ENCODE results near the gene PIK3C2B. TPM values are rescaled to one million over a fixed set of nuclear protein-coding genes. Genes with fewer than 3 reads are reported as not detected.
A peak's percentile ranks its signal among the peaks of the same experiment; 100 is the strongest.
"Not testable (repeated sequence)": the region's sequence is repeated elsewhere in the genome, so short reads cannot be mapped to it uniquely, and the experiment has no call there.

Gene PIK3C2B
- total and polyA plus RNA-seq, 5 donors from 2014 or later: 0.90 to 39.5 (median 1.9) TPM

DNA sequence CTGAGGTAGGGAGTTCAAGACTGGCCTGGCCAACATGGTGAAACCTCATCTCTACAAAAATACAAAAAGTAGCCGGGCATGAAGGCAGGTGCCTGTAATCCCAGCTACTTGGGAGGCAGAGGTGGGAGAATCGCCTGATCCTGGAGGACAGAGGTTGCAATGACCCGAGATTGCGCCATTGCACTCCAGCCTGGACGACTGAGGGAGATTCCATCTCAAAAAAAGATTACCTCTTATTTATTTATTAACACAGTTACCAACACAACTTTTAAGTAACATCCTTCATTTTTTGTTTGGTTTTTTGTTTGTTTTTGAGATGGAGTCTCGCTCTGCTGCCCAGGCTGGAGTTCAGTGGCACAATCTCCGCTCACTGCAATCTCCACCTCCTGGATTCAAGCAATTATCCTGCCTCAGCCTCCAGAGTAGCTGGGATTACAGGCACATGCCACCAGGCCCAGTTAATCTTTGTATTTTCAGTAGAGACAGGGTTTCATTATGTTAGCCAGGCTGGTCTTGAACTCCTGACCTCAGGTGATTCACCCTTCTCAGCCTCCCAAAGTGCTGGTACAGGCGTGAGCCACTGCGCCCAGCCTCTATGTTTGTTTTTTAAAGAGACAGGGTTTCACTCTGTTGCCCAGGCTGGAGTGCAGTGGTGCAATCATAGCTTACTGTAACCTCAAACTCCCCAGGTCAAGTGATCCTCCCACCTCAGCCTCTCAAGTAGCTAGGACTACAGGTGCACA, 7.9 kb downstream of the PIK3C2B start:
- DNase-seq; H3K4me3 Mint-ChIP-seq; H3K27ac ChIP-seq (ENCODE audit: insufficient read depth, low read length, poor library complexity, severe bottlenecking); ATAC-seq (ENCODE audit: low read depth in 2 of 2); H3K9me3 ChIP-seq (ENCODE audit: control insufficient read depth in 2 of 2, low read length in 2 of 2); H3K4me3 ChIP-seq (ENCODE audit: low read depth, low read length); H3K4me1 ChIP-seq (ENCODE audit: control insufficient read depth, insufficient read depth, low read length, poor library complexity, severe bottlenecking); H3K27me3 Mint-ChIP-seq; H3K27me3 ChIP-seq (ENCODE audit: control insufficient read depth, insufficient read depth, low read length); H3K27ac Mint-ChIP-seq; H3K36me3 ChIP-seq (ENCODE audit: control insufficient read depth, insufficient read depth, low read length); H3K9me3 Mint-ChIP-seq: not testable (repeated sequence)
- Mint-ChIP-seq H3K36me3 (peaks cover 17% of the 10 kb centered on the region), H3K4me1 (peaks cover 5 to 18% (median 16%) of the 10 kb centered on the region in 4 donors)

- Mint-ChIP-seq H3K36me3 (peaks cover 22% of the 10 kb centered on the region), H3K4me3 (no peak overlapping the region)
Measured at GRCh38 chr1:204483791-204484190, 10.8 kb downstream of the PIK3C2B start.

GRCh38 chr1:204480515-204480914, 14.1 kb downstream of the PIK3C2B start:
- Histone ChIP-seq H3K27me3 (ENCODE audit: control insufficient read depth, insufficient read depth, low read length) (no peaks in the 10 kb centered on the region), H3K4me3 (ENCODE audit: low read depth, low read length) (no peak overlapping the region), H3K4me1 (ENCODE audit: control insufficient read depth, insufficient read depth, low read length, poor library complexity, severe bottlenecking) (peaks cover 2% of the 10 kb centered on the region), H3K36me3 (ENCODE audit: control insufficient read depth, insufficient read depth, low read length) (peaks cover 3% of the 10 kb centered on the region), H3K9me3 (ENCODE audit: control insufficient read depth in 2 of 2, low read length in 2 of 2) (no peaks in the 10 kb centered on the region), H3K27ac (ENCODE audit: insufficient read depth, low read length, poor library complexity, severe bottlenecking) (no peak overlapping the region)
- Mint-ChIP-seq H3K9me3 (no peaks in the 10 kb centered on the region), H3K27ac (no peak overlapping the region), H3K27me3 (no peaks in the 10 kb centered on the region), H3K36me3 (peaks cover 27% of the 10 kb centered on the region), H3K4me1 (peaks cover 13 to 37% (median 23%) of the 10 kb centered on the region in 4 donors), H3K4me3 (no peak overlapping the region)
- DNase-seq (no peak), ATAC-seq (ENCODE audit: low read depth in 2 of 2) (no peak)

More at GRCh38 chr1:204483791-204484190, 10.8 kb downstream of the PIK3C2B start:
- ATAC-seq (ENCODE audit: low read depth in 2 of 2): no peak
- H3K36me3 ChIP-seq (ENCODE audit: control insufficient read depth, insufficient read depth, low read length): no peaks in the 10 kb centered on the region
- no peak for DNase-seq
- H3K4me3 ChIP-seq (ENCODE audit: low read depth, low read length): no peak overlapping the region
- peaks cover 7 to 25% (median 20%) of the 10 kb centered on the region in 4 donors for H3K4me1 Mint-ChIP-seq
- no peak overlapping the region for H3K27ac ChIP-seq (ENCODE audit: insufficient read depth, low read length, poor library complexity, severe bottlenecking)
- H3K27ac Mint-ChIP-seq: no peak overlapping the region
- no peaks in the 10 kb centered on the region for H3K9me3 ChIP-seq (ENCODE audit: control insufficient read depth in 2 of 2, low read length in 2 of 2)
- no peaks in the 10 kb centered on the region for H3K9me3 Mint-ChIP-seq
- H3K4me1 ChIP-seq (ENCODE audit: control insufficient read depth, insufficient read depth, low read length, poor library complexity, severe bottlenecking): peaks cover 2% of the 10 kb centered on the region
- H3K27me3 ChIP-seq (ENCODE audit: control insufficient read depth, insufficient read depth, low read length): no peaks in the 10 kb centered on the region
- H3K27me3 Mint-ChIP-seq: no peaks in the 10 kb centered on the region

- Histone ChIP-seq H3K36me3 (ENCODE audit: control insufficient read depth, insufficient read depth, low read length) (peaks cover 3% of the 10 kb centered on the region), H3K4me1 (ENCODE audit: control insufficient read depth, insufficient read depth, low read length, poor library complexity, severe bottlenecking) (peaks cover 2% of the 10 kb centered on the region), H3K27me3 (ENCODE audit: control insufficient read depth, insufficient read depth, low read length) (no peaks in the 10 kb centered on the region), H3K4me3 (ENCODE audit: low read depth, low read length) (no peak overlapping the region), H3K9me3 (ENCODE audit: control insufficient read depth in 2 of 2, low read length in 2 of 2) (no peaks in the 10 kb centered on the region), H3K27ac (ENCODE audit: insufficient read depth, low read length, poor library complexity, severe bottlenecking) (no peak overlapping the region)
- peak overlapping the region in 1 of 3 donors; percentile 65 for H3K27ac Mint-ChIP-seq
- peaks cover 25% of the 10 kb centered on the region for H3K36me3 Mint-ChIP-seq
- H3K27me3 Mint-ChIP-seq: no peaks in the 10 kb centered on the region
- DNase-seq (no peak), ATAC-seq (ENCODE audit: low read depth in 2 of 2) (no peak)
- no peak overlapping the region for H3K4me3 Mint-ChIP-seq
- peaks cover 8 to 43% (median 22%) of the 10 kb centered on the region in 4 donors for H3K4me1 Mint-ChIP-seq
- no peaks in the 10 kb centered on the region for H3K9me3 Mint-ChIP-seq
Measured at GRCh38 chr1:204479387-204480136, 15.0 kb downstream of the PIK3C2B start.

DNA sequence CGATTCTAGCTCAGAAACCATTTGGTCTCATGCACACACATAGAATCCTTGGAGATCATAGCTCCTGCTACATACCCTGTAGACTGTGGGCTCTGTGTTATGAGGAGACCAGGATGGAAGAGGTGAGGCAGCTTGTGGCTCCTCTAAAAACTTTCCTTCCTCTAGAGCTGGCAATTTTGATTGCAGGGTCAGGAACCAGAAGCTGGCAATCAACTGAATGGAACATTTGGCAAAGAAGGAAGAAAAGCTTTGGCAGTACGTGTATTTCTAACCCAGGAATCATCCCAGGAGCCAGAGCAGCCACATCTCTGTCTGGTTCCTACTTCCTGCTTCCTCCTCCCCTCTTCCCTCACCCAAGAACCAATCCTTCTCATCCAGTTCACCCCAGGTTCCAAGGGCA, 15.7 kb downstream of the PIK3C2B start:
- H3K27ac Mint-ChIP-seq: peak overlapping the region in 1 of 3 donors; percentile 20
- no peak for DNase-seq
- H3K36me3 Mint-ChIP-seq: peaks cover 27% of the 10 kb centered on the region

GRCh38 chr1:204478172-204478899, 16.3 kb downstream of the PIK3C2B start:
- H3K27ac Mint-ChIP-seq: peak overlapping the region; percentile 20 to 76 (median 21)
- ATAC-seq (ENCODE audit: low read depth in 2 of 2): no peak
- H3K4me3 ChIP-seq (ENCODE audit: low read depth, low read length): no peak overlapping the region

More for the DNA sequence above, 15.7 kb downstream of the PIK3C2B start:
- Histone ChIP-seq H3K4me3 (ENCODE audit: low read depth, low read length) (no peak overlapping the region), H3K36me3 (ENCODE audit: control insufficient read depth, insufficient read depth, low read length) (peaks cover 3% of the 10 kb centered on the region), H3K27me3 (ENCODE audit: control insufficient read depth, insufficient read depth, low read length) (no peaks in the 10 kb centered on the region), H3K4me1 (ENCODE audit: control insufficient read depth, insufficient read depth, low read length, poor library complexity, severe bottlenecking) (peaks cover 2% of the 10 kb centered on the region), H3K9me3 (ENCODE audit: control insufficient read depth in 2 of 2, low read length in 2 of 2) (no peaks in the 10 kb centered on the region), H3K27ac (ENCODE audit: insufficient read depth, low read length, poor library complexity, severe bottlenecking) (no peak overlapping the region)
- H3K4me3 Mint-ChIP-seq: no peak overlapping the region
- no peaks in the 10 kb centered on the region for H3K27me3 Mint-ChIP-seq
- peaks cover 8 to 47% (median 21%) of the 10 kb centered on the region in 4 donors for H3K4me1 Mint-ChIP-seq
- ATAC-seq (ENCODE audit: low read depth in 2 of 2): no peak
- H3K9me3 Mint-ChIP-seq: no peaks in the 10 kb centered on the region

GRCh38 chr1:204477036-204477740, 17.4 kb downstream of the PIK3C2B start:
- H3K36me3 ChIP-seq (ENCODE audit: control insufficient read depth, insufficient read depth, low read length): peaks cover 3% of the 10 kb centered on the region
- peaks cover 2% of the 10 kb centered on the region for H3K4me1 ChIP-seq (ENCODE audit: control insufficient read depth, insufficient read depth, low read length, poor library complexity, severe bottlenecking)
- H3K27ac ChIP-seq (ENCODE audit: insufficient read depth, low read length, poor library complexity, severe bottlenecking): no peak overlapping the region
- DNase-seq (no peak), ATAC-seq (ENCODE audit: low read depth in 2 of 2) (no peak)
- Mint-ChIP-seq H3K9me3 (no peaks in the 10 kb centered on the region), H3K36me3 (peaks cover 24% of the 10 kb centered on the region), H3K27ac (peak overlapping the region in 2 of 3 donors; percentile 22 to 87), H3K4me3 (no peak overlapping the region), H3K27me3 (no peaks in the 10 kb centered on the region), H3K4me1 (peaks cover 8 to 42% (median 18%) of the 10 kb centered on the region in 4 donors)
- no peaks in the 10 kb centered on the region for H3K27me3 ChIP-seq (ENCODE audit: control insufficient read depth, insufficient read depth, low read length)
- H3K4me3 ChIP-seq (ENCODE audit: low read depth, low read length): no peak overlapping the region
- no peaks in the 10 kb centered on the region for H3K9me3 ChIP-seq (ENCODE audit: control insufficient read depth in 2 of 2, low read length in 2 of 2)

More at GRCh38 chr1:204478172-204478899, 16.3 kb downstream of the PIK3C2B start:
- Mint-ChIP-seq H3K4me1 (peaks cover 8 to 42% (median 18%) of the 10 kb centered on the region in 4 donors), H3K4me3 (no peak overlapping the region), H3K36me3 (peaks cover 21% of the 10 kb centered on the region), H3K27me3 (no peaks in the 10 kb centered on the region), H3K9me3 (no peaks in the 10 kb centered on the region)
- H3K9me3 ChIP-seq (ENCODE audit: control insufficient read depth in 2 of 2, low read length in 2 of 2): no peaks in the 10 kb centered on the region
- H3K27ac ChIP-seq (ENCODE audit: insufficient read depth, low read length, poor library complexity, severe bottlenecking): no peak overlapping the region
- DNase-seq: no peak
- H3K36me3 ChIP-seq (ENCODE audit: control insufficient read depth, insufficient read depth, low read length): peaks cover 3% of the 10 kb centered on the region
- H3K27me3 ChIP-seq (ENCODE audit: control insufficient read depth, insufficient read depth, low read length): no peaks in the 10 kb centered on the region
- H3K4me1 ChIP-seq (ENCODE audit: control insufficient read depth, insufficient read depth, low read length, poor library complexity, severe bottlenecking): peaks cover 2% of the 10 kb centered on the region

All from CD4-positive, CD25-positive, alpha-beta regulatory T cell (primary cell).